Psoas muscle (tissue), 8 donors: Measurements from ENCODE around the gene OR52J3. TPM values are rescaled to one million over a fixed set of nuclear protein-coding genes. Genes with fewer than 3 reads are reported as not detected.

Experiments used
- ATAC-seq, 4 donors: fragments of 200-7000 bp; cut with Tn5 transposase; one replicate each; pipeline ENCODE4 v1.9.1; 2020; ENCODE audit warnings: moderate library complexity in 3 of 4, mild to moderate bottlenecking in 2 of 4
- DNase-seq, 2 donors: peaks; one replicate each; pipeline ENCODE4 v3.0.0-alpha.2; 2020
- H3K27ac ChIP-seq: fragments of 200-600 bp; one replicate; pipeline ENCODE4 v1.8.0; 2022
- H3K27me3 ChIP-seq, 3 donors: fragments of 200-600 bp in 1 of 3; one replicate each; pipeline versions ENCODE4 v1.6.1 to v1.8.0; 2013 to 2022; ENCODE audit warnings: low read length in 2 of 3, mild to moderate bottlenecking in 2 of 3, moderate library complexity in 1 of 3; ENCODE audit not compliant: insufficient read depth in 3 of 3
- H3K36me3 ChIP-seq, 2 donors: fragments of 200-600 bp in 1 of 2; one replicate each; pipeline versions ENCODE4 v1.6.1 to v1.8.0; 2013 to 2022; ENCODE audit warnings: low read depth in 1 of 2, mild to moderate bottlenecking in 1 of 2, moderate library complexity in 1 of 2; ENCODE audit not compliant: insufficient read depth in 1 of 2
- H3K4me1 ChIP-seq: fragments of 200-600 bp; one replicate; pipeline ENCODE4 v1.8.0; 2022
- H3K4me3 ChIP-seq: fragments of 200-600 bp; one replicate; pipeline ENCODE4 v1.8.0; 2022; ENCODE audit warnings: mild to moderate bottlenecking
- H3K9me3 ChIP-seq: fragments of 200-600 bp; one replicate; pipeline ENCODE4 v1.8.0; 2022
- WGBS, 3 donors: extraction: QIAGEN DNeasy Blood & Tissue Kit; methylation state at CpG; one replicate each; pipeline versions ENCODE4 v1.1.6 to v1.1.7; 2013; 5-methylcytosine and 5-hydroxymethylcytosine counted together
- intact Hi-C, 2 donors: fragments of 100-400 bp; cut with DNase I; formaldehyde crosslinking; loops; one replicate each; pipeline versions ENCODE4 v1.11.0 to v1.14.2; 2022
- polyA plus RNA-seq, 3 donors: library from polyadenylated mRNA; stranded (reverse); fragments of 200-250 nt; gene quantifications; one replicate each; pipeline ENCODE4 v1.2.3, GENCODE V29; 2013
- total RNA-seq, 4 donors: library from RNA; stranded (reverse); fragmentation: NEBNext Ultra II Directional in 2 of 4; extraction: Animal tissue kit (Norgen Biotek cat#: 25700) in 2 of 4; gene quantifications; one replicate each; pipeline versions ENCODE4 v1.2.1 to v1.2.4, GENCODE V29; 2021 to 2023
- TF ChIP-seq, protein P1 (sequence below): fragments of 200-600 bp; IDR thresholded peaks from one replicate; pipeline ENCODE4 v1.8.0; 2022; ENCODE audit warnings: antibody characterized with exemption
- donor health status: healthy with polysubstance abuse.
- donor health status: DM: no; HTN: no; CAD: no; lungs with moderate emphysema.
- donor health status: Bipolar disorder and iron deficiency.
- donor health status: healthy.
- donor health status: DM: yes; HTN: yes; CAD: no.
- donor health status: DM: no; HTN: no; CAD: no.
- donor health status: DM: no; HTN: no; CAD: no.
- donor health status: DM: yes; HTN: yes; CAD: no.

The OR52J3 gene
- total and polyA plus RNA-seq, 7 donors, result not detected

DNA sequence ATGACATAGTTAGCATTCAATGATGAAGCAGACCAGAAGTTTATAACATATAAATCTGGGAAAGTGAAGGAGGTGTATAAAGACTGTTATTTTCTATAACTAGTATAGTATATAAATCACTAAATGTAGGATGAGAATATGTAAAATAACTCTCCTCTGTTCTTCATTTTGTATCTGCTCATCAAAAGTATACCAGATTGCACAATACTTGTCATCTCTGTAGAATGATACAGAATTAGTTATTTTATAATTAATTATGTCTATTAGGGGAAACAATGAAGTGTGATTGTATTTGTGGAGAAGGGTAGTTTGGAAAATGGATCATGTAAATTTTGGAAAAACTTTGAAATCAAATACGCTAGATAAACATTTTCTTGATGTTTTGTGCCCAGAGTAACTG lies 33.3 kb upstream of the OR52J3 start:
- TF ChIP-seq, protein P1, sequence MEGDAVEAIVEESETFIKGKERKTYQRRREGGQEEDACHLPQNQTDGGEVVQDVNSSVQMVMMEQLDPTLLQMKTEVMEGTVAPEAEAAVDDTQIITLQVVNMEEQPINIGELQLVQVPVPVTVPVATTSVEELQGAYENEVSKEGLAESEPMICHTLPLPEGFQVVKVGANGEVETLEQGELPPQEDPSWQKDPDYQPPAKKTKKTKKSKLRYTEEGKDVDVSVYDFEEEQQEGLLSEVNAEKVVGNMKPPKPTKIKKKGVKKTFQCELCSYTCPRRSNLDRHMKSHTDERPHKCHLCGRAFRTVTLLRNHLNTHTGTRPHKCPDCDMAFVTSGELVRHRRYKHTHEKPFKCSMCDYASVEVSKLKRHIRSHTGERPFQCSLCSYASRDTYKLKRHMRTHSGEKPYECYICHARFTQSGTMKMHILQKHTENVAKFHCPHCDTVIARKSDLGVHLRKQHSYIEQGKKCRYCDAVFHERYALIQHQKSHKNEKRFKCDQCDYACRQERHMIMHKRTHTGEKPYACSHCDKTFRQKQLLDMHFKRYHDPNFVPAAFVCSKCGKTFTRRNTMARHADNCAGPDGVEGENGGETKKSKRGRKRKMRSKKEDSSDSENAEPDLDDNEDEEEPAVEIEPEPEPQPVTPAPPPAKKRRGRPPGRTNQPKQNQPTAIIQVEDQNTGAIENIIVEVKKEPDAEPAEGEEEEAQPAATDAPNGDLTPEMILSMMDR, result no peak
- H3K27ac ChIP-seq, result no peak overlapping the region
- ATAC-seq, result no peak
- H3K4me1 ChIP-seq, result no peaks in the 10 kb centered on the region
- no peak for DNase-seq
- H3K36me3 ChIP-seq, result no peaks in the 10 kb centered on the region
- no peak overlapping the region for H3K4me3 ChIP-seq
- H3K9me3 ChIP-seq, result no peaks in the 10 kb centered on the region
- intact Hi-C loops, result no loop called here
- 76 to 82% (median 81%) methylated on average over 1 of the region's 1 CpG for WGBS, 3 donors
- peaks cover 0 to 4% (median 0%) of the 10 kb centered on the region in 3 donors for H3K27me3 ChIP-seq

DNA sequence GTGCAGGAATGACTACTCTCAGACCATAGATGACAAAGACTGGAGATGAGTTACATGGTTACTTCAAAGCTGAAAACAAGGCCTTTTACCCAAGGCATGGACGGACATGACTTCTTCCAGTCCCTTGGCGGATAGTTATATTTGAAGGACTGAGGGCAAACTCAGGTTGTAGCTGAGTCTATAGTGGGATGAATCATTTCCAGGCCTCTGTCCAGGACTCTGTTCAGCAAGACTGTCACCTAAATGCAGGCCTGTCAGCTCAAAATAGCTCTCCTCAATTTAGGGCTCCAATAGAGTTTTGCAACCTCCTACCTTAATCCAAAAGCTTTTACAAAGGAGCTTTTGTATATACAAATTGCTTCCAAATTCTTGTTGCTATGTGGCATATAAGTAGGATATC lies 24.3 kb upstream of the OR52J3 start:
- no peaks in the 10 kb centered on the region for H3K36me3 ChIP-seq
- 89 to 94% (median 92%) methylated on average over 2 of the region's 2 CpGs for WGBS, 3 donors

DNA sequence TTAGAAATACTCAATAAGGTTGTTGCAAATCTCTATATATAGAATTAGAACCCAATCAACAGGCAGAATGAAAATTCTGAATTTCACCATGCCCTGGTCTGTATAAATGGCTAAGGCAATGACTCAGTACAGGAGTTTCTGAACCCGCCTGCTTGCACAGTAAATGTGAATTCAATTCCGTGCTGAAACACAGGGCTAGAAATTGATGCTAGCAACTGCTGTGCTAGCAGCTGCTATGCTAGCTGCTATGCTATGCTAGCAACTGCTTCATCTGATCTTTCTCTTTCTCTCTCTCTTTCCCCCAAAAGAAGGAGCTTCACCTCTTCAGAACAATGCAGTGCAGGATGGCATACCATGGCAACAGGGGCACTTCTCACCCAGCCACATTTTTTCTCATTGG lies 9.7 kb upstream of the OR52J3 start:
- no peaks in the 10 kb centered on the region for H3K27me3 ChIP-seq
- ATAC-seq (no peak), DNase-seq (no peak)
- no peak overlapping the region for H3K4me3 ChIP-seq
- TF ChIP-seq, protein P1, result no peak
- no peak overlapping the region for H3K27ac ChIP-seq
- WGBS, 3 donors, result 69 to 80% (median 70%) methylated on average over 2 of the region's 2 CpGs
- H3K4me1 ChIP-seq, result no peaks in the 10 kb centered on the region
- no peaks in the 10 kb centered on the region for H3K9me3 ChIP-seq
- intact Hi-C loops, result no loop called here
- no peaks in the 10 kb centered on the region for H3K36me3 ChIP-seq

More for the DNA sequence above, 24.3 kb upstream of the OR52J3 start:
- ATAC-seq (no peak), DNase-seq (no peak)
- intact Hi-C loops, result no loop called here
- H3K27ac ChIP-seq, result no peak overlapping the region
- TF ChIP-seq, protein P1, result no peak
- no peaks in the 10 kb centered on the region for H3K4me1 ChIP-seq
- H3K9me3 ChIP-seq, result peaks cover 16% of the 10 kb centered on the region
- no peak overlapping the region for H3K4me3 ChIP-seq
- H3K27me3 ChIP-seq, result no peaks in the 10 kb centered on the region

DNA sequence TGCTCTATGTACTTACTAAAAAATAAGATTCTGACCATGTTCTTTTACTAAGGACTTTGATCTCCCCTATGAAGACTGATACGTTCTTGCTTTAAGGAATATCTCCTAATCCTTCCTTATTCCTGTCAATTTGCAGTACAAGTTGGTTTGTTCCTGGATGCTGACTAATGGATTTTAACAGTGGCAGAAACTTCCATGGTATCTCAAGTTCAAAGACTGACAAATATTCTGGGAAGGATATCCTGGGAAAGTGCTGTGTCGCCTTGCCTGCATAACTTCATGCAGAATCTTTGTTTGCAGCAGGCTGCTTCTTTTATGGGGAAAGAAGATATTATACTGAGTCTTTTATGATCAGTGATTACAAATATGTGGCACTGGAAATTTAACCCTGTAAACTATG lies 8.4 kb upstream of the OR52J3 start:
- no peak for DNase-seq
- Histone ChIP-seq H3K9me3 (no peaks in the 10 kb centered on the region), H3K36me3 (no peaks in the 10 kb centered on the region), H3K4me1 (no peaks in the 10 kb centered on the region), H3K27ac (no peak overlapping the region), H3K4me3 (no peak overlapping the region), H3K27me3 (no peaks in the 10 kb centered on the region)
- 35 to 48% (median 41%) methylated on average over 2 of the region's 2 CpGs for WGBS, 3 donors
- no peak for ATAC-seq
- TF ChIP-seq, protein P1, result no peak
- intact Hi-C loops, result no loop called here

DNA sequence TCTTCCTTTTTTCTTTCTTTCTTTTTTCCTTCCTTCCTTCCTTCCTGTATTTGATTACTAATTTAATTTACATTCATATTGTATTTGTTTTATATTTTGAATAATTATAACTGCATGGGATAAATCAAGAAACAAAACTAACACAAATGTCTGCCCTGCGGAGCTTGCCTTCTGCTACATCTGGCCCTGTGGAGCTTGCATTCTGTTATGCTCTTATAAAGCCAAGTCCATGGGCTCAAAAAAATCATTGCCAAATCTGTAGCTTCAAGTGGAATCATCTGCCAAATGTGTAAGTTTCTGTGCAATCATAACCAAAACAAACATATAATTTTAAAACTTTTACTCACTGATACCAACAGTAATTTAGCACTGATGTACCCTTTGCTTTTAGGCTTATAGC lies 8.0 kb upstream of the OR52J3 start:
- no peak overlapping the region for H3K4me3 ChIP-seq
- no peaks in the 10 kb centered on the region for H3K4me1 ChIP-seq
- H3K36me3 ChIP-seq, result no peaks in the 10 kb centered on the region
- WGBS, 3 donors, result 70 to 81% (median 80%) methylated on average over 1 of the region's 1 CpG
- ATAC-seq, result no peak
- DNase-seq, result no peak
- H3K9me3 ChIP-seq, result no peaks in the 10 kb centered on the region
- H3K27ac ChIP-seq, result no peak overlapping the region
- no peaks in the 10 kb centered on the region for H3K27me3 ChIP-seq
- intact Hi-C loops, result no loop called here
- TF ChIP-seq, protein P1, result no peak
